ENCODE measurements around the gene TUFT1. TPM values are rescaled to one million over a fixed set of nuclear protein-coding genes. Genes with fewer than 3 reads are reported as not detected.

Gene TUFT1
- total and polyA plus RNA-seq, 2 of the 13 experiments (the other 11 are each of a cell fraction or from before 2014, with no cell fraction given): 6.4 to 7.3 TPM

- TF ChIP-seq REST (IDR thresholded peaks at IDR 0.05; ENCODE audit: borderline replicate concordance in 1 of 2, low read depth in 1 of 2, low read length in 2 of 2) (no peak), TFE3 (CRISPR knock-in tag; IDR thresholded peaks at IDR 0.05) (peak; percentile 35; the same call in 1 of the 2 replicates), USF2 (IDR thresholded peaks at IDR 0.05; ENCODE audit: low read depth, low read length) (peak; percentile 35; the same call in 1 of the 2 replicates), USF2 (CRISPR knock-in tag; IDR thresholded peaks at IDR 0.05; ENCODE audit: borderline replicate concordance) (peak; percentile 42; the same call in 1 of the 2 replicates), FOXA3 (CRISPR knock-in tag; IDR thresholded peaks at IDR 0.05) (0 out of 2 replicates have a peak, but pooled peaks have one; percentile 6), MAX (IDR thresholded peaks at IDR 0.05) (peak; percentile 39; the same call in 1 of the 2 replicates), SP5 (CRISPR knock-in tag; IDR thresholded peaks at IDR 0.05; ENCODE audit: borderline replicate concordance, low read depth) (no peak), ZNF816 (CRISPR knock-in tag; IDR thresholded peaks at IDR 0.05; ENCODE audit: borderline replicate concordance) (no peak), EEA1 (CRISPR knock-in tag; IDR thresholded peaks at IDR 0.05; ENCODE audit: borderline replicate concordance) (no peak), ZNF878 (CRISPR knock-in tag; IDR thresholded peaks at IDR 0.05) (no peak)
These were observed 25.7 kb upstream of the TUFT1 start (continued) for GRCh38 chr1:151514366-151514765.
